Ecto neural progenitor cell (in vitro differentiated cells): ENCODE data around the gene TRIL.

Experiments
- DNase-seq: peaks from one replicate; pipeline ENCODE4 v3.0.0-alpha.2; 2018; ENCODE audit warnings: low spot score

The TRIL gene

DNA sequence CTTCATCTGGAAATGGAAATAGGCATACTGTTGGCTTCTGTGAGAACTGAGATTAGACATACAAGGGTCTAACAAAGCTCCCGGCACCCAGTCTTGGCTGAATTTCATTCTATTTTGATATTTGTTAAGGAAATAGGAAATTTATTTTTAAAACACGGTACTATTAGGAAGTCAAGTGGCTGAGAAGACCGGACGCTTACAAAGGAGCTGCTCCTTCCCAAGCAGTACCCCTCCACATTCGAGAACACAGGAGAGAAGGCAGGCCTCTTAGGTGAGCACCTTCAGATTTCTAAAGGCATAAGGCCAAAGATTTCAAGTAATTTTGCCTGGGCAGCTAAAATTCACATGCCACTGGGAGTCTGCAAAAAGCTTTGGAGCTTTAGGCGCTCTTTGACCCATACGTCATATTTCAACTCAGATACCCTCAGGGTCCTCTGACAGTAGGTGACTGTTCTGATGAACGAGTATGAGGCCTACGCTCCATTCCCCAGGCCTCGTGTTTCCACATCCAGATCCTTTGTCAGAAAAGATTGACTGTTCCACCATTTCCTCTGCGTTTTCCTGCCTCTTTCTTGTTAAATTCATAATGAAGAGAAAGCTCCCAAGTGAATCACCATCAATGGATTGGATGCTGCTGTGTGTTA, 17.3 kb downstream of the TRIL start:
- DNase-seq = no peak

DNA sequence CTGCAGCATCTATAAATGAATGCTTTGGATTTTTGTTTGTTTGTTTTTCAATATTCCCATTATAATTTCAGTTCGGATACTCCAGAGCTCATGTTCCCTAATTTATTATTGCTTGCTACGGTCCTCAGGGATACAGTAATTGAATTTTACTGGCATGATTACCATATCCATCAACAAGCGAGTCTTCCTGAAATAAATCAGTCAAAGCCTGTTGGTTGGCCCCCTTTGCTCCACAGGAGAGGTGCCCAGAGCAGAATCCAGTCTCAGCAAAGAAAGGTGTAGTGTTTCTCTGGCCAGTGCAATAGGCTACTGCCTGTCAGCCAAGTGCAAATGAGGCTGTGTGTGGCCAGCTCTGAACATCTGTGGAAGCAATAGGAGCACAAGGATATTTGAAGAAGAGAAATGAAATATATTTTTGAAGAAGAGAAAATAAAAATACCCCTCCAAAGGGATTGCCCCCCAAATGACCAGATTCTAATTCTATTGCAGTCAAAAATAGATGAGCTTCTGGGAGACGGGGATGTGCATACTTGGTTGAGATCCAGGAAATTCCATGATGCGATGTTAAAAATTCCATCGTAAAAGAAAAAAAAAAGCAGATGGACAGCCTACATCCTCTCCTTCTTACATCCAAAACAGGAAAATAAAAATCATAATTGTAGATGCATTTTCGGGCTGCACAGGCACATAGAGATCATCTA, 18.1 kb downstream of the TRIL start:
- no peak for DNase-seq

DNA sequence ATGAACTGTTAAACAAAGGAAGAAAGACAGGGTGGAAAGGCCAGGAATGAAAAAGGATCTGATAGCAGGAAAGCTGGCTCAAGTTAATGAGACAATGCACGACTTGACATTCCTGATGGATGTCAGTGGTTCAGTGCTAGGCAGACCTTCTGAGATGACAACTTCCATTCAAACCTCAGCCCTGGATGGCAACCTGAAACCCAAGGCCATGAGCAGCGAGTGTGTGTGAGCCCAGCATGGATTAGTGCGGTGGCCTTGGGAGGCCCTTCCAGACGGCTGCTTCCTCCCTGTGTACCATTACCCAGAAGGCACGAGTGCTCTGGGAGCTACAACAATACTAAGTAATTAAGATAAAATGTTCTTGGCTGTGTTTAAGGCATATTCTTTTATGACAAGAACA, 18.8 kb downstream of the TRIL start:
- no peak for DNase-seq

DNA sequence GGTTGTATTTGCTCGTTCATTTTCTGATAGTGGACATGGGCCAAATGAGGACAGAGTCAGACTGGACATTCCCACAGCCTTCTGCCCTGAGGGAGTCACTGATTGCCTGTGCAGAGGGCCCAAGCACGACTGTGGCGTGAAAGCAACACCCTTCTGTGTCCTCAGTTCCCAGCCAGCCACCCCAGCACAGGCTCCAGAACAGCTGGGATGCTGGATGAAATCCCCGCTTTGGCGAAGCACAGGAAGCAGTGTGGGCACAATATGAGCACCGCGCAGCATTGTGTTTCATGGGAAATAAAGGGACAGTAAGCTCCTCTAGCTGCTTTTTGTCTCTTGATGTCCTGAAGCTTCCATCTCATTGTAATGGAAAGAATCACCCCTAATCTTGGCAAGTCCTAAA, 20.5 kb downstream of the TRIL start:
- DNase-seq = no peak

DNA sequence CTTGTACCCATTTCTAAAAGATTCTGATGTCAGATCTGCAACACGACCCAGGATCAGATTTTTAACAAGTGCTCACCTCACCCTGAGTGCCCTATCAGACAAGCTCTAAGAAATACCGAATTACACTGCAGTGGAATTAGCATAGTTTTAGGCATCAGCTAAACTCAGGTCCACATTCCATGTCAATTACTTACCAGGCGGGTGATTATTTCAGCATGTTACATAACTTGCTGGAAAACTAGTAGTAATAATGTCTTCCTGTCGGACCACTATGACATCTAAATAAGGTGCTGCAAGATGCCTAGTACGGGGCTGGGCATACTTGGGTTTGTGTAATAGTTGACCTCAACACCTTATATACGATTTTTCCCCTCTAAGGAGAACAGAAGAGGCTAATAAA, 21.0 kb downstream of the TRIL start:
- no peak for DNase-seq

DNA sequence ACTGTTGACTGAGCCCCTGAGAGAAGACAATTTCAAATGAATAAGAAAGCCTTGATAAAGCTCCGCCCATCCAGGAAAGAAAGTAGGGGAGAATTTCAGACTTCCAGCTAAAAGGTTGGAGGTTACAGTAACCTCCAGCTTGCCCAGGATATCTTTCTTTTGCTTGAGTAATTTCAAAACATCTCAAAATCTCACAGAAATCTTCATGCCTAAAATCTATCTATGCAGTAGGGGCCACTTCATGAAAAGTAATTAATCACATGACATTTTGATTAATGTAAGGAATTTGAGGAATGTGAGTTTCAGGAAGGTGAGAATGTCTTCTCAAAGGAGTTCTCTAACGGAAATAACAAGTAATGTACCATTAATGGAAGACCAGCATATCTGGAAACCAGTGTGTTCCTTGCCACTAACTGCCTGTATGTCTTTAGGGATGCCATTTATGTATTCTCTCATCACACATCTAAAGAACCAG, 24.2 kb downstream of the TRIL start:
- DNase-seq = no peak

DNA sequence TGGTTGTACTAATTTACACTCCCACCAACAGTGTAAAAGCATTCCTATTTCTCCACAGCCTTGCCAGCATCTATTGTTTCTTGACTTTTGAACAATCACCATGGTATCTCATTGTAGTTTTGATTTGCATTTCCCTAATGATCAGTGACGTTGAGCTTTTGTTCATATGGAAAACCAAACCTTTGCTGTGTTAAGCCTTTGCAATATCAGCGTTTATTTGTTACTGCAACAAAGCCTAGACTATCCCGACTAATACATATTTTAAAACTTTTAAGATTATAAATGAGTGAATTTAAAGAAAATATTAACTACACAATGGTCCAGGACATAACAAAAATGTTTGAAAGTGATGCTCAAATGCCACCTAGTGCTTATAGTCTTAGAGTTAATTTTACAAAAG, 26.6 kb downstream of the TRIL start:
- no peak for DNase-seq

DNA sequence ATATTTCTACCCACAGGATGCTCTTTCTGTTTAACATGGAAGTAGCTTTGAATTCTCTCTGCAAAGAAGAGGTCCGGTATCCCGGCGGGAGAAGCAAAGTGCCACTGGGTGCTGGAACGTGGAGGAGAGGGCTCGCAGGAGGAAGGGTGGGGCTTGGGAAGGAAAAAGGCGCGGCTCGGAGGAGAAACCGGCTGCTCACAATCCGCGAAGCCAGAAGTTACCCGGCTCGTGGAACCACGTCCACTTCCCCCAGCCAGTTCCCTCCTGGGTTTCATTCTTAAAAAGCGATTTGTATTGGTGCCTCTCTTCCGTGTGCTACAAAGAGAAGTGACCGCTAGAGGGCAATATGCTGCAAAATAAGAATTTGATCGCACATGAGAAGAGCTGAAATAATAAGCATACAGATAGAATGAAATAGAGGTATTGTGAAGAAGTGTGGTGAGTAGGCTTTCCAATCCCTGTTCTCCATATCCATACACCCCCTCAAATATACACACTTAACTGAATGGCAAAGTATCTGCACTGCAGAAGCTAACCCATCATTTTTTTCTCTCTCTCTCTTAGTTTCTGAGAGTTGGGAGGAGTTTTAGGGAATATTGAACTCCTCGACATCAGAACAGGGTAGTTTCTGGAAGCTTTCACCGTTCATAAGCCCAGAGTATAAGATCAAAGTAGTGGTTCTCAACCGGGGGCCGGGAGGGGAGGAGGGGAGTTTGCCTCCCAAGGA, 31.1 kb downstream of the TRIL start:
- peak; percentile 63 for DNase-seq

DNA sequence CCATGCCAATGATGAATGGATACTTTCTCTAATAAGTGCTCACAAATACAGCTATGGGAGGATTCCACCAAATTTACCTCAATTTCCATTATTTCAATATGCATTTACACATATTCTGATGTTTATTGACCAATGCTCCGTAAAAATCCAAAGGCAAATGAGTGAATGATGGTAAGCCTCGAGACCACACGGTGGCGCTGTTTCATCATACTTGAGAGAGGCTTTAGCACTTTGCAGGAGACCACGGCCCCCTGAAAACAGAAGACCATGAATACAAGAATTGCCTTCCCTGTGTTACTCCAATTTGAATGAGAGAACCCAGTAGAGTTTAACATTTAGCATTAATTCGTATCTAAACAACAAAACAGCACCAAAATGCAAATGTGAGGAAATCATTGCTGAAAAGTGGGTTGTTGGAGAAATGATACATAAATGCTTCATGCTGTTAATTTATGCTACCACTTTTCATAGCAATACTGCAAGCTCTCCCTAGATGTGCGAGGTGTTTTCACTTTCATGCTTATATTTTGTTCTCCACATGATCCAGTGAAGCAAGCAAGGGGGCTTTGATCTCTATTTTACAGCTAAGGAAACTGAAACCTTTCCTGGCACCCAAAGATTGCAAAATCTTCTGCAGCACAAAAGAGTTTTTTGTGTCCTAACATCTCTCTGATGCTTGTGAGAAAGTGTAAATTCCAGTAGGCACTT, 35.4 kb downstream of the TRIL start:
- DNase-seq = peak; percentile 78

DNA sequence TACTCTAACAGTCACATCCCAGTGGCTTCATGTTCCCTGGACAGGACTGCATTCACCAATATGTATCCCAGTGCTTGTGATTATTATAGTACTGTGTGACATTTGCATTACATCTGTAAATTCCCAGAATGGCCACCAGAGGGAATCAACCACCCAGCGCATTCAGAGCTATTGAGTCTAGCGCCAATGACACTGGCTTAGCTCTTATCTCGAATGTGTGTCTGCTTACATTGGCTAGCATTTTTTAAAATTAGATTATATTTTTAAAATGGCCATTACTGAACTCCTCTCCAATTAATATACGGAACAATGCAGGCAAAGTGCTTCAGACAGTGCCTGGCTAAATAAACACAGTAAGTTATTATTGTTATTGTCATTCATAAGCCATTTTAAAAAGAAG, 36.3 kb downstream of the TRIL start:
- peak; percentile 61 for DNase-seq

DNA sequence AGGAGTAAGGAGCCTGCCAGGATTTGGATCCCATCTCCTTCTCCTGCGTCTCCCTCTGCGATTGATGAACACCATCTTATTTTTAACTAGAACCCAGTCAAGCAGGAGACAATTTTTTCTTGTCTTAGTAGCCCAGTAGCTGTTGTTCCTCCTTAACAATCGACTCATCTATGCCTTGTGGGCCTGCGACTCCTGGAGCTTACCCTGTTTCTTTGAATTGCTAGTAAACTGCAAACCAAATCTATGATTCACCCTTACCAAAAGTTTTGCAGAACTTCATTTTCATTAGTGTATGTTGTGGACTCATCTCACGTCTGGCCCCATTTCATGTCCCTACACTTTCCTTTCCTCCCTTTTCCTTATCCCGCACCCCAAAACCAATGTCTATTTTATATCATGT, 37.7 kb downstream of the TRIL start:
- no peak for DNase-seq

DNA sequence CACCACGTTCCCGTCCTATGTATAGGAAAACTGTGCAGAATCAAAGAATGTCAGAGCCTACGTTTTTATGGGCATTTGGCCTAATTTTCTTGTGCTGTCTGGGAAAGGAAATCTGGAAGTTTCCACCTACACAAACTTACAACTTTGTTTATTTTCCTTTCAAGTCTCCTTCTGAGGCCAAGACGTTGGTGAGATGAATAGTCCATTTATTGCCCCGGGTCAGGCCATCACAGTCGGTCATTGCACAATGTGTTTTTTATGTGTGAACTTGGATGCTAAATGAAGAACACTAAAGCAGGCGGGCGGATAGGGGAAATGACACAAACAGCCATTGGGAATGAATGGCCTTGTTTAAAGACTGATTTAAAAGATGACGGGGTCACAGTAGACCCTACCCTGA, 38.6 kb downstream of the TRIL start:
- no peak for DNase-seq

DNA sequence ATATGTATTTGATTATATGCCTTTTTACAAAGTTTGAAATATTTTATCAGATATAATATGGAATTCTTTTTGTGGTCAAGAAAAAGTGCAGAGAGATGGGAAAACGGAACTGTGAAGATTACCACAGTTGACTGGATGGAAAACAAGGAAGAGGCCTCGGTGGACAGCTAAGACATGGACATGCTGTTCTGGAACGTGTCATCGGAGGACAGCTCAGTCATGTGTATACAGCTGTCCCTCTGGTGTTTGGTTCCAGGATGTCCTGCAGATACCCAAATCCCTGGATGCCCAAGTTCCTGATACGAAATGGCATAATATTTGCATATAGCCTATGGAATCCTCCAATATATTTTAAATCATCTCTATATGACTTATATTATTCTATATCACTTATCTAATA, 49.4 kb downstream of the TRIL start:
- DNase-seq = no peak

DNA sequence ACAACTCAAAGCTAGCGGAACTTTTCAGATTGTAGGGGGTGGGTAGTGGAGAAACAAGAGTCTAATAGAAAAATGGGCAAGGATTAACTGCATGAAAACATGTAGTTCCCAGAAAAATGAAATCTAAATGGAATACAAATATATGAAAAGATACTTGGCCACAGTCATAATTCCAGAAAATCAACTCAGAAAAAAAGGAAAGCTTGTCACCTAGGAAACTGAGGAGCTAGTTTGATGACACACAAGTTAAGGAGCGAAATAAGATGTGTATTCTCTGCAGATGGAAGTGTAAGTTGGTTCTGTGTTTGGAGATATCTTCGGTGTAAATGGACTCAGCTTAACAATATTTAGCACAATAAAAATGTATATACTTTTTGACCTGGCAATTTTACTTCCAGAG, 52.7 kb downstream of the TRIL start:
- DNase-seq = no peak

DNA sequence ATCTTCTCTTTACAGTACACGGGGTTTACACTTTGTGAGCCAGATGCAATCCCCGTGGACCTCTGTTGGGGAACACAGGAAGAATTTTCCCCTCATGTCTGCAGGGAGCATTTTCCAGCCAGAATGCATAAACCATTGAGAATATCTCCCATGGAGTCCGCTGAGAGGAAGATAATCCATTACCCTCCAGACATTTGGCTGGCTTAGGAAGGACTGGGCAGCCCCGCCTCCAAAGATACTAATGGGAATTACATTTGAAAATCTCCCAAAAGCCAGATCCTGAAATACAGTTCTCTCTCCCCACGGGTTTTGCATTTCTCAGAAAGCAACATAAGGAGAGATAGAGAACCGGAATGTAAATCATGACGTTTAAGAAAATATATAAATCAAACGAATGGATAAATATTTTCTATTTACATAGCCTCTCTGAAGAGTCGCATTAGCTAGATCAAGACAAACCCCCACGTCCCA, 53.5 kb downstream of the TRIL start:
- DNase-seq = no peak

DNA sequence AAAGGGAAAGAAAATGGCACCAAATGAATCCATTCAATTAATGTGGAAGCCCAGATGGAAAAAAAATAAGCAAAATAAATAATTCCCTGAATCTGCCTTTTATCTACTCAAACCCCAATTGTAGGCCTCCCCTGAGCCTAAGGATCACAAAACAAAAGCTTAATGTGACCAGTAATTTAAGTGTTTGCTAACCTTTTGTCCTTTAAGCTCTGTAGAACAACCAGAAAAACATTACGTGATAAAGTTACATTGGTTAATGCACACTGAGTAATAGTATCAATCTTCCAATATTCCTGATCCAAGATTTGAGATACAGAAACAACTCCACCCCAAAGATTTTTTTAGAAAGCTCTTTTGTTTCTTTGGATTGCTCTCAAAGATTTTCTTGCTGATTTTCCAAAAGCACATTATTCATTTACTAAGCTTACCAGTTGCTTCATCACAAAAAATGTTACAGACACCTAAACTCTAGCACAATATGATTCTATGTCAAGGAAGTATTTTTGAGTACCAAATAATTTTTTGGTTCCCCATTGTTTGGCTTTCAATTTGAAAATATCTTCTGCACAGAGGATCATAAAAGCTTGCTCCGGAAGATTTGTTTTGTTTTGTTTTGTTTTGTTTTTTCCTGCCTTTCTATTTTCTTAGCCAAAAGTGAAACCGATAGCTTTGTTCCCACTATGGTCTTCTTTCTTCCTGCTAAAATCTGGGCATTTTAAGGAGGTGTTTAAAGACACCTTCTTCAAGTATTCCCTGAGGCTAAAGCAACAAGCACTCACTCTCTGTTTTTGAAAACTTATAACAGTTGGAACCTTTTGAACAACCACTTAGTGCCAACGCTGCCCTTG, 54.2 kb downstream of the TRIL start:
- DNase-seq = no peak
